Left forelimb (tissue), 1 donor: ENCODE results near the gene AK1.

Experiments used
- DNase-seq: peaks from one replicate; pipeline ENCODE4 v3.0.0-alpha.2; 2018; ENCODE audit warnings: low spot score

The AK1 gene

DNA sequence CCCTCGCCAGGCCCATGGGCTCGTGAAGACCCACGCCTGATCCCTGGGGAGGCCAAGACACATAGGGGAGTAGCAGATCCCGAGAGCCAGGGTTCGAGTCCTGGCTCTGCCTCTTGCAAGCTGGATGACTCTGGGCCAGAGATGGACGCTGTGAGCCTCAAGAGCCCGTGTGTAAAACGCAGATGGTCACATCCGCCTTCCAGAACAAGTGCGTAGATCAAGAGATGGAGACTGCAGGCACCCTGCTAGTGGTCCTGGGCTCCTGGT, 31.1 kb upstream of the AK1 start:
- DNase-seq = no peak

GRCh38 chr9:127907867-127908659, 30.6 kb upstream of the AK1 start:
- no peak for DNase-seq

DNA sequence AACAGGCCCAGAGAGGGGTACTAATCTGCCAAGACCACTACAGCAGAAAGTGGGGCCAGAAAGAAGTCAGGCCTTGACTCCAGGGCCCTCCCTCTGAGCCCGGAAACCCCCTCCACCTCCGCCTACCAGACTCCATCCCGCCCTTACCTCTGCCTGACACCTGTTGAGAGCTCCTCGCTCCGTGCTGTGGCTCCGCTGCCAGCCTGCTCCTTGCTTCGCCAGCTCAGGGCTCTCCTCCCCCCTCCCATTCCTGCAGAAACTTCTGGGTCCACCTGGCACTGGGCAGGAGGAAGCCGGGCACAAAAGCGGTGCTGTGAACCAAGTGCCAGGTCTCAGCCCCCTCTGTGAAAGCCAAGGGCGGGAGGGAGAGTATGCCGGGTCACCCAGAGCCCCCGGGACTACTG, 28.3 kb upstream of the AK1 start:
- no peak for DNase-seq

- no peak for DNase-seq
These were observed 27.7 kb upstream of the AK1 start for GRCh38 chr9:127905004-127905728.

DNA sequence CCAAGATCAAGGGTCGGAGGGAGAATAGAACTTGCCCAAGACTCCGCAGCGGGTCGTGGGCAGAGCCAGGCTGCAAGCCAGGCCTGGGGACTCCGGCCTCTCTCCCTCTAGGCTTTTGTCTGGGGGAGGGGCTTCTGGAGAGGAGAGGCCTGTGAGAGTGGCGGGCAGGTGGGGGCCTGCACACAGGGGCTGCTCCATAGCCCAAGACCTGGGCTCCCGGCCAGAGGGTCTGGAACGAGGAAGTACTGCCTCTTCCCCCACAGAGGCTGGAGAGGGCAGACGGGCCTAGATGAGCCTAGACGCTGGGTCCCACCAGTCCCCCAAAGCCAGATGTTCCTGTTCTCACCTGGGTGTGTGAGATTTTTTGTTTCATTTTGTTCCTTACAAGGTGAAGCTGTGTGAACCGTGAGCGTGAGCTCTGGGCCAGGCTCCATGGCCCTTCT, 27.1 kb upstream of the AK1 start:
- no peak for DNase-seq

- DNase-seq = no peak
These were observed 26.3 kb upstream of the AK1 start for GRCh38 chr9:127903557-127904475.

DNA sequence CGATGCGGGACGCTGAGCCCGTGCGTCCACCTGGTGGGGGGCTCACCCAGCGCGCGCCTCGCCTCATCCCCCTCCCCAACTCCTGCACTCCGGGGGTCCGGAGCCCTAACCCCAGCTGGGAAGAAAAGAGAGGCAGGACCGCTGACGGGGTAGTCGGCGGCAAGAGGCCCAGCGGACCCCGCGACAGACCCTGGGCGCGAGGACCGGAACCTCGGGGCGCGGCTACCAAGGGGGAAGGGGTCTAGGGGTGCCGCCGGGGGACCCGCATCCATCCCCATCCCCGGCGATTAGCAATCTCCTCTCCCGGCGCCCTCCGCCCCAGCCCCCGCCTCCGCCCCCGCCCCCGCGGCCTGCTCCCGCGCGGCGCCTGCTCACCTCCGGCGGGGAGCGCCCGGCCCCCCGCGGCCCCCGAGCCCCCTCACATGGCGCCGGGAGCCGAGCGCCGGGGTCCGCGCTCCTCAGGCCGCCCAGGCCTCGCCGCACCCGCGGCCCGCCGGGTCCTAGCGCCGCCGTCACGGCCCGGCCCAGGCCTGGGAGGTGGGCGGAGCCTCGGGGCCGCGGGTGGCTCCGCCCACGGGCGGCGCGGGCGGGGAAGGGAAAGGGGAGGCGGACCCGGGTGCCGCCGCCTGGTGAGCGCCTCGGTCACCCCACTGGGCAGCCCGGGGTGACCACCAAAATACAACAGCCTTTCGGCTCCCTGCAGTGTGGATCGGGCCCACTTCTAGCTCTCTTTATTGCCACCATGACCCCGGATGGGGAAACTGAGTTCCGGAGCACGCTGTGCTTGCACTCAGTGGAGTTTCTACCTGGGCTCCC, 21.9 kb upstream of the AK1 start, which contains the start of gene ST6GALNAC6:
Gene ST6GALNAC6 (minus strand): TSS at position 476 of the 816 bp plus-strand sequence. CDS start 1,622 bp downstream, outside the sequence.
- DNase-seq = peak; percentile 86

DNA sequence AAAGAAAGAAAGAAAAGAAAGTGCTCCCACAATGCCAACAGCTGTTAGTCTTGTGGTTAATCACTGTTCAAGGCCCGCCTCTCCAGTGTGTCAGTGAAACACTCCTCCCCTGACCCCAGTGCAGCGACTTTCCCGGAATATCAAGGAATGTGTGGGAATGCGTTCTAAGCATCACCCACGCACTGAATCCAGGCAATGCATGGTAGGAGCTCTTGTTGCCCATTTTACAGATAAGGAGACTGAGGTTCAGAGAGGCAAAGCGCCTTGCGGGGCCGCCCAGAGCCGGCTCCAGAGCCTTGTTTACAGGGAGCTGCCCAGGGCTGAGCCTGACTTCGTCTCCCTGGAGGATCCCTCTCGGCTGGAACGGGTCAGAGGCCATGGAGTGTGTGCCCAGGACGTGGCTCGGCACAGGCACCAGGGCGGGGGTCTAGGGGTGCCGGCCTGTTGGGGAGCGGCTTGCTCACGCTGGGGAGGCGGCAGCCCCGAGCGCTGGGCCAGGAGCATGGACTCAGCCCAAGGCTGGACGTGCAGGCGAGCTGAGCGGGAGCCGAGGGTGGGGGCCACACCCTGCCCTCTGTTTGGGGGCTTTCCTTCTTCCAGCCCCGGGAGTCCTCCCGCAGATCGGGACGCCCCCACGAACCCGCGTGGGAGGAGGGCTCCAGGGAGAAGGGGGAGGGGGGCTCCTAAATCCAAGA, 21.1 kb upstream of the AK1 start:
- DNase-seq = no peak

- peak; percentile 89 for DNase-seq
These were observed 19.8 kb upstream of the AK1 start for GRCh38 chr9:127897193-127897692.

GRCh38 chr9:127896395-127897192, 19.1 kb upstream of the AK1 start:
- DNase-seq = no peak

DNA sequence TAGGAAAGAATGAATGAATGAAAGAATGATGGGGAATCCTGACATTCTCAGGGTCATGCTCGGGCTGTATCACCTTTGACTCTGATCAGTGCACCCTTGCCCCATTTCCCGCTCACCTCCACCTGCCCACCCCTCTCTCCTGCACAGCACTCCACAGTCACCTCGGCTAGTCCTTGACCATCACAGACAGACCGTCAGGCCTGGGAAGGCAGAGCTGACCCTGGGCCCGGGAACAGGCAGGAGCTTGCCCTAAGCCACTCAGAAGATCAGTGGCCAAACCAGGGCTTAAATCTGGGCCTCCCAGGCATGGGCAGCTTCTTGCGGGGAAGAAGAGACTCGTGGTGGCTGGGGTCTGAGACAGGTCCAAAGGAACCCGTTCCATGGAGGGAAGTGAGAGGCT, 18.3 kb upstream of the AK1 start:
- no peak for DNase-seq

DNA sequence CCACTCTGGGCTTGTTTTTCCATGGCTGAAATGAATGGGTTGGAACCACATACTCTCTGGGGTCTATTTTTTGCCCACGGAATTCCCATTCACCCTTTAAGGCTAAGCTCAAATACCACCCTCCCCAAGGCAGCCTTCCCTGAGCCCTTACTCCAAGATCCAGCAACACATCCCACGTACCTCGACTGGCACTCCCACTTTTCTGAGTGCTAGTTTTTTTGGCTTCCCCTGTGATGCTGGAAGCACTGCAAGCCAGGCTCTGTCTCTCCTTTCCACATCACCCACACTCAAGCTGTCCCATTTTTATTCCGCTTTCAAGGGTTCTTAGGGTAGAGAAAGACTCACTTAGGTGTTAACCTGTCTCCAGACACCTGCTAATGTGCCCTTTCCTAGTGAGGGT, 15.9 kb upstream of the AK1 start:
- no peak for DNase-seq

DNA sequence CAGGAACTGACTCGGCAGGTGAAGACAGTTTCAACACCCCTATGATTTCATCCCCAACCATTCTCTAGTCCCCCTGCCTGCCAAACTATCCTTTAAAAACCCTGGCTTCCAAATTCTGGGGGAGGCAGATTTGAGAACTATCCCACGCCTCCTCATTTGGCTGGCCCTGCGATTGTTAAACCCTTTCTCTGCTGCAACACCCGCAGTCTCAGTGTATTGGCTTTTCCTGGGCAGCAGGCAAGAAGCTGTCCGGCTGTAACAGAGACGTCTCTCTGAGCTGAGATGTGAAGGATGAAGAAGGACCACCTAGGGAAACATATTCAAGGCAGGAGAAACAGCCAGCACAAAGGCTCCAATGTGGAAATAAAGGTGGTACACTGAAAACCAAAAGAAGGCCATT, 15.4 kb upstream of the AK1 start:
- DNase-seq = no peak

DNA sequence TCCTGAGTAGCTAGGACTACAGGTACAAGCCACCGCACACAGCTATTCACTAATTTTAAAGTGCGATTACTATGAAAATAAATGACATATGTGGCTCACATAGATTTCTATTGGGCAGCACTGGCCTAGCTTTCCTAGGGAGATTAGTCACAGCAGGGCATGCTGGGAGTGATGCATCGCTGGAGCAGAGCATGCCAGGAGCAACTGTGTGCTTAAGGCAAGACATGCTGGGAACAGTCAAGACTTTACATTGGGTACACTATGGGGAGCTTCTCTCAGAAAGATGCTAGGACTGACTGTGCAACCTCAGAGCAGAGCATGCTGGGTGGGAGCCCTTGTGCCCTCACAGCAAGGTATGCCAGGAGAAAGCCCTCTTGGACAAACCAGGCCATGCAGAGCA, 12.6 kb upstream of the AK1 start:
- DNase-seq = no peak

GRCh38 chr9:127887792-127888191, 10.3 kb upstream of the AK1 start:
- no peak for DNase-seq

GRCh38 chr9:127886401-127886972, 9.0 kb upstream of the AK1 start:
- no peak for DNase-seq

DNA sequence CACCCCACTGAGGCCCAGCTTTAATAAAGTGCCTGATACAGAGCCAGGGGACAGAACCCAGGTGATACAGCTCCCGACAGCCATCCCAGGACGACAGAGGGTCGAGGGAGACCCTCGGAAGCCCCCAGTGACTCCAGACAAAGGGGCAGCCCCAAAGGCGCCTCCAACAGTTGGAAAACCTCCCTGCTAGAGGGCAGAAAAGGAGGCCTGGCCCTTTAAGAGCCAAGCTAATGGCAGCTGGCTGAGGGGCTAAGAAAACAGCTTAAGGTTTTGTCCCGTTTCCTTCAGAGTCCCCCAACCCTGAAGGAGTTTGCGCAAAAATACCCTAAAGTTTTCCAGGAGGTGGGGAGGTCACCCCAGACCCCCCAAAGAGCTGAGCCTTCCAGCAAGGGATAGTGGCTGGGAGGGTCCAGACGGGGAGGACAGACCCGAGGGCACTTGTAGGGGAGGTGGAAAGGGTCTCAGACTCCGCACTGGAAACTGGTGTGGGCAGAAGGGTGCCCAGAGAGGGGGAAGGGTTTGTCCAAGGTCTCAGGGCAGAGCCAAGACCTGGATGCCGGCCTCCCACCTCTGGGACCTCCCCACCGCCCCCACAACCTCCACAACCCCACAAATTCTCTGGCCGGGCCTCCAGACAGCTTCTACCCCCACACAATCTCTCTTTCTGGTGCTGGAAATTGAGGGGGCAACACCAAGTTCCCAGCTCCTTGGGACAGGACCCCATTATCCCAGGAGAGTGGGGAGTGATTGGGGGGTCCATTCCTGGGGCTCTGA, 8.2 kb upstream of the AK1 start:
- DNase-seq = no peak

DNA sequence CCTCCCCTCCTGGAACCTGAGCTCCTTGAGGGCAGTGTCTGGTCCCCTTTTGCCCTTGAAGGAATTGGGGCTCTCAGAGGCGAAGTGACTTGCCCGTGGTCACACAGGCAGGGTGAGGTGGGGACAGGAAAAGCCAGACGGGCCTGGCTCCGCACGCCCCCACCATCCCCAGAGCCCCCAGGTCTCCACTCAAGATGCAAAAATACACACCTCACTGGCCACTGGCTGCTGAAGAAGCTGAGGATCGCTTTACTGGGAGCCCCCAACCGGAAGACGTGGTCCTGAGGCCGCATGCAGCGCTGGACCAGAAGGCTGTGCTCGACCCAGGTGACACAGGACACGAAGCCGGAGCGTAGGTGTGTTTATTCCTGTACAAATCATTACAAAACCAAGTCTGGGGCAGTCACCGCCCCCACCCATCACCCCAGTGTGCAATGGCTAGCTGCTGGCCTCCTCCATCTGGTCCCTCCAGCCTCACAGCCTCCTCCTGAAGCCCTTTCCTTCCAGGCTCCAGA, 7.6 kb upstream of the AK1 start:
- no peak for DNase-seq
